NCI-H226 (cell line): ENCODE data around the gene TRIAP1.
"Not testable (repeated sequence)": the region's sequence is repeated elsewhere in the genome, so short reads cannot be mapped to it uniquely, and the experiment has no call there.

Experiments
- DNase-seq: peaks from one replicate; pipeline ENCODE4 v3.0.0-alpha.2; 2015

TRIAP1 gene

DNA sequence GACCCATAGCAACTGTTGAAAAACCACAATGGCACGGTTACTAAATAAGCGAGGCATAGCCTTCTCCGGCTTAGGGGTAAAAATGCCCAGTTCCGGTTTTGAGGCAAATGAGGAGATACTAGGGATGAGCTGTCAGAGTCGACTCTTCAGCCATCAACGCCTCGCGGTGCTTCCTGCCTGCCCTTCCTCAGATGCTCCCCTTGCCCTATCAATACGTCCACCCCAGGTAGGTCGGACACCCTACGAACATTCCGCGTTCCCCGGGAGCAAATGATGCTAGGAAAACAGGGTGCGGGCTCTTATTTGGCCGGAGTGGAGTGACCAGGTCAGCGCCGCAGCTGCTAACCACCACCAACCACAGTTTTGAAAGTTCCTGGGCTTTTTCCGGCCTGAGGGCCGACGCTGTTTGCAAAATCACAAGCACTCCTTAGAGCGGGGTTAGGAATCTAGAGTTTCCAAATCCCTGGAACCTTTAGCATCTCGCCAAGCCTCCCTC lies 22.2 kb upstream of the TRIAP1 start:
- peak; percentile 27 for DNase-seq

DNA sequence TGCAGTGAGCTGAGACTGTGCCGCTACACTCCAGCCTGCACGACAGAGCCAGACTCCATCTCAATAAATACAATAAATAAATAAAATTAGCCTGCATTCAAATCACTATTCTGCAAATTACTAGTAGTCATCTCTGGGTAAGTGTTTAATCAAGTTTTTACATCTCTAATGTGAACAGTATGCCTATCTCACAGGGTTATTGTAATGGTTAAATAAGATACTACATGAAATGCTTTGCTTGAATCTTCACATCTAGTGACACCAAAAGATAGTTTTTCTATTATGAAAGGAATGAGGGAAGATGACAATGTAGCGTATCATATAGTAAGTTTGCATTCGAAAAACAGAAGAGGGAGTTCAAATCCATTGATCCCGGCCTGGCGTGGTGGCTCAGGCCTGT lies 21.3 kb upstream of the TRIAP1 start:
- no peak for DNase-seq

DNA sequence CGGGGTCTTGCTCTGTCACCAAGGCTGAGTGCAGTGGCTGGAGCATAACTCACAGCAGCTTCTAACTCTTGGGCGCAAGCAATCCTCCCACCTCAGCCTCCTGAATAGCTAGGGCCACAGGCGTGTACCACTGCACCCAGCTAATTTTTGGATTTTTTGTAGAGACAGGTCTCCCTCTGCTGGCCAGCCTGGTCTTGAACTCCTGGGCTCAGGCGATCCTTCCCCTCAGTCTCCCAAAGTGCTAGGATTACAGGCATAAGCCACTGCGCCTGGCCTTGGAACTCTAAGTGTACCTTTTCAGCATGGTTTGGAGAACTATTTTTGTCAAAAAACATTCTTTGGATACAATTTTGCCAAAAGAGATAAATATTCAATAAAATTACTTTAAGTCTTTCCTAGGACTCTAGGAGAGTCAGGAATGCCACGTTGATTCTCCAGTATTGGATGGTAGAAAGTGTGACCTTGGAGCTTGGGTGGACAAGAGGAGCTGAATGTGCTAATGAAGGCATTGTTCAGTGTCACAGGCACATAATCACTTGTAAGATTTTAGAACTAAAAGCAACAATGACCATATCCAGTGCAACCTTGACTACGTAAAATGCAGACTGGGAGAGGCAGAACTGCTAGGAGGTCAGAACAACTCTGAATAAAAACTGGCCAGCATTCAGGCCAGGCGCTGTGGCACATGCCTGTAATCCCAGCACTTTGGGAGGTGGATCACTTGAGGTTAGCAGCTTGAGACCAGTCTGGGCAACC lies 20.6 kb upstream of the TRIAP1 start:
- DNase-seq = no peak

- DNase-seq = no peak
Observed at GRCh38 chr12:120465756-120466155, 19.6 kb upstream of the TRIAP1 start.

GRCh38 chr12:120463712-120464111 lies 17.5 kb upstream of the TRIAP1 start:
- DNase-seq = no peak

GRCh38 chr12:120462099-120462640 lies 16.0 kb upstream of the TRIAP1 start:
- no peak for DNase-seq

GRCh38 chr12:120460157-120460556 lies 14.0 kb upstream of the TRIAP1 start:
- DNase-seq = no peak

DNA sequence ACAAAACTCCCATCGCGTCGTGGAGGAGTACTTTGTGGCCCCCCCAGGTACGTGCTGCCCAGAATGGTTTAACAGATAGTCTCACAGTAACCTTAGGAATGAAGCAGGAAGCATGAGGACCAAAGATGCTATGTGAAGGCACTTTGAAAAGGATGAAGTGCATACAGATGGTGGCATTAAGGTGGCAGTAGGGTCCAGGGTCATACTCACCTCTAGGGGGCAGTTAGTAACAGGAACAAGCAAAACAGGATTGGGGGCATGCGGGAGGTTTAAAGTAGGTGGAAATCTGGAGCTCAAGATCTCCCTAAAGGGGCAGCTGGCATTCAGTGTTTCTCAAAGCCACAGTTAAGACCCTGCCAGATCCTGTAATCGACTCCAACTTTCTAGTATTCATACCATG lies 10.9 kb upstream of the TRIAP1 start:
- no peak for DNase-seq

GRCh38 chr12:120455302-120455701 lies 9.1 kb upstream of the TRIAP1 start:
- no peak for DNase-seq

DNA sequence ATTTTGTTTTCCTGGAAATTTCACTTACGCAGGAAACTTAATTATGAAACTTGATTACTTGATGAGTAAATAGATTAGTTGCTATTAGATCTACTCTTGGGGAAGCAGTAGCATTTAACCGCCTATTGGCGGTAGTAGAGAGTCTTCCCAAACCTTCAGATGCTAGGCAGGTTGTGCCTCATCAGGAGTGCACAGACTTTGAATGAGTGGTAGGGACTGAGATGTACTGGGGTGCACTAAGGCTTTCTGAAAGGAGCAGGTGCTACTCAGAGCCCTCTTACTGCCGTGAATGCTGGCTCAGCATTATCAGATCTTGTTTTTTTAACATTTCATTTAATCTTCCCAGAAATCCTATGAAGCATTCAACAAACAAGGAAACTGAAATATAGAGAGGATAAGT lies 7.8 kb upstream of the TRIAP1 start:
- DNase-seq = no peak

- no peak for DNase-seq
Observed at GRCh38 chr12:120453060-120453750, 7.0 kb upstream of the TRIAP1 start.

GRCh38 chr12:120452524-120452923 lies 6.3 kb upstream of the TRIAP1 start:
- DNase-seq = peak; percentile 48

- DNase-seq = no peak
Observed at GRCh38 chr12:120447992-120448391, 1.8 kb upstream of the TRIAP1 start.

- DNase-seq = not testable (repeated sequence)
Observed at GRCh38 chr12:120446844-120447178, 627 bp upstream of the TRIAP1 start.

GRCh38 chr12:120444676-120445075 lies 1.5 kb downstream of the TRIAP1 start:
- no peak for DNase-seq

DNA sequence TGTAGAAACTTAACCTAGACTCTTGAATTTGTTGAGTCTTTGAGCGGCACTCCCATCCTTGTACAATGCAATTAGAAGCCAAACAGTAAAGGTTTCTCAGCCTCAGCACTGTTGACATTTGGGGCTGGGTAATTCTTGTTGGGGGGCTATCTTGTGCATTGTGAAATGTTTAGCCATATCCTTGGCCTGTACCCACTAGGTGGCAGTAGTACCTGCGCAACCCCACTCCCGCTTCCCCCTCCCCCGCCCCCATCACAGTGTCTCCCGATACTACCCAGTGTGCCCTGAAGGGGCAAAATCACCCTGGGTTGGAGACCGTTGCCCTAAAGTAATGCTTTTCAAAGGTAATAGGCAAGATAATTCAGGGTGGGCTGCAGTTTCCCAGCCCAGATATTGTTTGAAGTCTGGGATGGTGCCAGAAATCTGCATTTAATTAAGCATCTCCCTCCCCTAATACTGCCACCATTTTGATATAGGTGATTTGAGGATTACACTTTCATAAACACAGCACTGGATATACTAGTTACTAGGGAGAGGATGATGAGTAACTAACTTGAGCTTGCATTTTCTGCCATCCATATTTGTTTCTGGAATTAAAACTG lies 6.4 kb downstream of the TRIAP1 start:
- DNase-seq = peak; percentile 36

GRCh38 chr12:120438495-120439198 lies 7.5 kb downstream of the TRIAP1 start:
- DNase-seq = no peak

DNA sequence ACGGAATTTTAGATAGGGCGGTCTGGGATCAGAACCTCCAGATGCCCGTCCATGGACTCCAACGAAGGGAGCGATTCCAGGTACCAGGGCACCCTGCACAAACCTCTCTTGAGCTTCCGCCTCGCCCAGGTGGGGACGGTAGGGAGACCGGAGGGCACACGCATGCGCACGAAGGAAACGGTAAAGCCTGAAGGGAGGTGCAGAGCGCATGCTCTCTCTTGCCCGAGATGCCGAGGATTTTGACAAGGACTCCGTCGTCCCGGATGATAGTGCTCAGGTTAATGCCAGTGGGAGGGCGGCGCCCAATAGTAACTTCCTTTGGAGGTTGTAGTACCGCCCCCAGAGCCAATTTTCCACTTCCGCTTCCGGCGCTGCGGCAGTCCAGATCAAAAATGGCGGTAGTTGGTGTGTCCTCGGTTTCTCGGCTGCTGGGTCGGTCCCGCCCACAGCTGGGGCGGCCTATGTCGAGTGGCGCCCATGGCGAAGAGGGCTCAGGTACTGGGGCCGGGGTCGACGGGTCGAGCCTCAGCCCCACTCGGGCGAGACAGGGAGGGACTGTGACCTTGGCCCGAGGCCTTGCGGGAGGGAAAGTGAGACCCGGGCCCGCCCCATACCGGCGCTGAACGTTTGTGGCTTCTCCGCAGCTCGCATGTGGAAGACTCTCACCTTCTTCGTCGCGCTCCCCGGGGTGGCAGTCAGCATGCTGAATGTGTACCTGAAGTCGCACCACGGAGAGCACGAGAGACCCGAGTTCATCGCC lies 8.3 kb downstream of the TRIAP1 start, which contains the start of gene COX6A1:
COX6A1 (plus strand) TSS at position 379 of the 760 bp plus-strand sequence; CDS start at position 393, 14 bp downstream.
- DNase-seq = peak; percentile 97

DNA sequence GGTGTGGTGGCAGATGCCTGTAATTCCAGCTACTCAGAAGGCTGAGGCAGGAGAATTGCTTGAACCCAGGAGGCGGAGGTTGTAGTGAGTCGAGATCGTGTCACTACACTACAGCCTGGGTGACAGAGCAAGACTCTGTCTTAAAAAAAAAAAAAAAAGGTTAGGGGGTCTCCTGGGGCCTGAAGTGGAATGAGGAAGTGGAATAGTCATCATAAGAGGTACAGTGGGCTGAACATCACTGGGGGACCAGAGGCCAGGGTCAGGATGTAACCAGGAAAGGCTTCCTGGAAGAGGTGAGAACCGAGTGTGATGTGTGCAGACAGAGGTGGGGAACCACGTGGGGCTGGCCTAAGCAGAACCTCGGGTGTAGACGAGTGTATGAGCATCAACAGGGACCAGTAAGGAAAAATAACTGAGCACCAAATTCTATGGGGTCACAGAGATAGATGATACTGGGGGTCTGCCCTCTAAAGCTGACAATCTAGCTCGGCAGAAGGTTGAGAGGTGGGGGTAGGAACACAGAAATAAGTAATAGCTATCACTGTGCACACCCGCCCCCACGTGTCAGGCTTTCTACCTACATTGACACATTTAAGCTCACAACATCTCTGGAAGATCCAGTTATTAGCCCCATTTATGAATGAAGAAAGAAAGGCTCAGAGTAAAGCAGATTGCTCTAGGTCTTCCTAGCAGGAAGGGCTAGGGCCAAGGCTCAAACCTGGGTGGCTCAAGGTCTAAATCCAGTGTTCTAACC lies 13.2 kb downstream of the TRIAP1 start:
- DNase-seq = no peak

GRCh38 chr12:120429368-120429767 lies 16.8 kb downstream of the TRIAP1 start:
- DNase-seq = no peak

- DNase-seq = no peak
Observed at GRCh38 chr12:120428597-120429229, 17.5 kb downstream of the TRIAP1 start.
